Measurements from ENCODE around the gene MTFMT.

DNA sequence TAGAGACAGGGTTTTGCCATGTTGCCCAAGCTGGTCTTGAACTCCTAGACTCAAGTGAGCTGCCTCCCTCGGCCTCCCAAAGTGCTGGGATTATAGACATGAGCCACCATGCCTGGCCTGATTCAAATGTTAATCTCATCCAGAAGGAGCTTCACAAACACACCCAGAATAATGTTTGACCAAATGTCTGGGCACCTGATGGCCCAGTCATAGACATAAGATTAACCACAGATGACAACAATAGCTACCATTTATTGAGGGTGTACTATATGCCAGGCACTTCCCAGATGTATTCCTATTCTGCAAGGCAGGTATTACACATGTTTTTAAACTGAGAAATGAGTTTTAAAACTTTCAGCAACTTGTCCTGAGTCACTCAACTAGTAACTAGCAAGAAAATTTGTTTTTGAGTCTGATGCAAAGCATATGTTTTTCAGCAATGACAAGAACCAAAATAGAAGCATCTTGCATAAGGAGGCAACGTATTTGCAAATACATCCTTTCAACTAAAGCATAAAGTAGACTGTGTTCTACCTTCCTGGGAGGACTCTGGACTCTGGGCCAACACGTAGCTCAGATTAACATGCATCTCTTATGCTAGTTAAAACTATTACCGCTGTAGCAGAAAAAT is 31.6 kb downstream of the MTFMT start:
- TF ChIP-seq, protein P1, sequence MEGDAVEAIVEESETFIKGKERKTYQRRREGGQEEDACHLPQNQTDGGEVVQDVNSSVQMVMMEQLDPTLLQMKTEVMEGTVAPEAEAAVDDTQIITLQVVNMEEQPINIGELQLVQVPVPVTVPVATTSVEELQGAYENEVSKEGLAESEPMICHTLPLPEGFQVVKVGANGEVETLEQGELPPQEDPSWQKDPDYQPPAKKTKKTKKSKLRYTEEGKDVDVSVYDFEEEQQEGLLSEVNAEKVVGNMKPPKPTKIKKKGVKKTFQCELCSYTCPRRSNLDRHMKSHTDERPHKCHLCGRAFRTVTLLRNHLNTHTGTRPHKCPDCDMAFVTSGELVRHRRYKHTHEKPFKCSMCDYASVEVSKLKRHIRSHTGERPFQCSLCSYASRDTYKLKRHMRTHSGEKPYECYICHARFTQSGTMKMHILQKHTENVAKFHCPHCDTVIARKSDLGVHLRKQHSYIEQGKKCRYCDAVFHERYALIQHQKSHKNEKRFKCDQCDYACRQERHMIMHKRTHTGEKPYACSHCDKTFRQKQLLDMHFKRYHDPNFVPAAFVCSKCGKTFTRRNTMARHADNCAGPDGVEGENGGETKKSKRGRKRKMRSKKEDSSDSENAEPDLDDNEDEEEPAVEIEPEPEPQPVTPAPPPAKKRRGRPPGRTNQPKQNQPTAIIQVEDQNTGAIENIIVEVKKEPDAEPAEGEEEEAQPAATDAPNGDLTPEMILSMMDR (IDR thresholded peaks at IDR 0.05; ENCODE audit: low read depth, low read length, missing input control) = no peak
- TF ChIP-seq YY1 (IDR thresholded peaks at IDR 0.05) (no peak), JUND (IDR thresholded peaks at IDR 0.05) (no peak), GABPA (IDR thresholded peaks at IDR 0.05 in 1 of 2, conservative IDR thresholded peaks at IDR 0.05 in 1 of 2) (no peak), RXRA (IDR thresholded peaks at IDR 0.05) (no peak), TAF1 (conservative IDR thresholded peaks at IDR 0.05) (no peak)
- TF ChIP-seq, protein P2, sequence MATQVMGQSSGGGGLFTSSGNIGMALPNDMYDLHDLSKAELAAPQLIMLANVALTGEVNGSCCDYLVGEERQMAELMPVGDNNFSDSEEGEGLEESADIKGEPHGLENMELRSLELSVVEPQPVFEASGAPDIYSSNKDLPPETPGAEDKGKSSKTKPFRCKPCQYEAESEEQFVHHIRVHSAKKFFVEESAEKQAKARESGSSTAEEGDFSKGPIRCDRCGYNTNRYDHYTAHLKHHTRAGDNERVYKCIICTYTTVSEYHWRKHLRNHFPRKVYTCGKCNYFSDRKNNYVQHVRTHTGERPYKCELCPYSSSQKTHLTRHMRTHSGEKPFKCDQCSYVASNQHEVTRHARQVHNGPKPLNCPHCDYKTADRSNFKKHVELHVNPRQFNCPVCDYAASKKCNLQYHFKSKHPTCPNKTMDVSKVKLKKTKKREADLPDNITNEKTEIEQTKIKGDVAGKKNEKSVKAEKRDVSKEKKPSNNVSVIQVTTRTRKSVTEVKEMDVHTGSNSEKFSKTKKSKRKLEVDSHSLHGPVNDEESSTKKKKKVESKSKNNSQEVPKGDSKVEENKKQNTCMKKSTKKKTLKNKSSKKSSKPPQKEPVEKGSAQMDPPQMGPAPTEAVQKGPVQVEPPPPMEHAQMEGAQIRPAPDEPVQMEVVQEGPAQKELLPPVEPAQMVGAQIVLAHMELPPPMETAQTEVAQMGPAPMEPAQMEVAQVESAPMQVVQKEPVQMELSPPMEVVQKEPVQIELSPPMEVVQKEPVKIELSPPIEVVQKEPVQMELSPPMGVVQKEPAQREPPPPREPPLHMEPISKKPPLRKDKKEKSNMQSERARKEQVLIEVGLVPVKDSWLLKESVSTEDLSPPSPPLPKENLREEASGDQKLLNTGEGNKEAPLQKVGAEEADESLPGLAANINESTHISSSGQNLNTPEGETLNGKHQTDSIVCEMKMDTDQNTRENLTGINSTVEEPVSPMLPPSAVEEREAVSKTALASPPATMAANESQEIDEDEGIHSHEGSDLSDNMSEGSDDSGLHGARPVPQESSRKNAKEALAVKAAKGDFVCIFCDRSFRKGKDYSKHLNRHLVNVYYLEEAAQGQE (IDR thresholded peaks at IDR 0.05) = no peak
- TF ChIP-seq, protein P3, sequence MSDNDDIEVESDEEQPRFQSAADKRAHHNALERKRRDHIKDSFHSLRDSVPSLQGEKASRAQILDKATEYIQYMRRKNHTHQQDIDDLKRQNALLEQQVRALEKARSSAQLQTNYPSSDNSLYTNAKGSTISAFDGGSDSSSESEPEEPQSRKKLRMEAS (IDR thresholded peaks at IDR 0.05) = no peak
